ENCODE measurements around the gene ARFGAP2.
A peak's percentile ranks its signal among the peaks of the same experiment; 100 is the strongest.

ARFGAP2 gene

DNA sequence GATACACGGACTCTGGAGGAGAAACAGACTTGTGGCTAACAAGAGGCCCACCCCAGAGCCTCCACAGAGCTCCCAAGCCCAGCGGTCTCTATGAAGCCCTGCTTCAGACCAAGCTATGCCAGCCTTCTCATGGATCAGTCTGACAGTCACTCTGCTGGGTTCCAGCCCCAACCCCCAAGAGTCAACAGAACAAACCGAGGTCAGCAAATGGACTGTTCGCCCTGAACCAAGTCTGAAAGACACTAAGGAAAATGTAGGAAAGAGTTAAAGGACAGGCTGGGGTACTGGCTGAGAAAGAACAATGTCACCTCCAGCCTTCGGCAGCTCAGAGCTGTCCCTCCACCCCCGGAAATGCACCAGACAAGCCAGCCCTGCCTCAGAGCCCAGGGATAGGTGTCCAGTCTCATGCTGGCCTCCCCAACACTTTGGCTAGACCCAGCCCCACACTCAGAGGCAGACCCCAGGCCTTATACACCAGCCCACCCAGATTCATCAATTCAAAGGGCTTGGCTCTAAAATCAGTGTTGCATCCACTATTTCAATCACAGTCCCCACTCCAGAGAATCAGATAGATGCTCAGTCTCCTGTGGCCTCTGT lies 3.8 kb downstream of the ARFGAP2 start:
- TF ChIP-seq, protein P1, sequence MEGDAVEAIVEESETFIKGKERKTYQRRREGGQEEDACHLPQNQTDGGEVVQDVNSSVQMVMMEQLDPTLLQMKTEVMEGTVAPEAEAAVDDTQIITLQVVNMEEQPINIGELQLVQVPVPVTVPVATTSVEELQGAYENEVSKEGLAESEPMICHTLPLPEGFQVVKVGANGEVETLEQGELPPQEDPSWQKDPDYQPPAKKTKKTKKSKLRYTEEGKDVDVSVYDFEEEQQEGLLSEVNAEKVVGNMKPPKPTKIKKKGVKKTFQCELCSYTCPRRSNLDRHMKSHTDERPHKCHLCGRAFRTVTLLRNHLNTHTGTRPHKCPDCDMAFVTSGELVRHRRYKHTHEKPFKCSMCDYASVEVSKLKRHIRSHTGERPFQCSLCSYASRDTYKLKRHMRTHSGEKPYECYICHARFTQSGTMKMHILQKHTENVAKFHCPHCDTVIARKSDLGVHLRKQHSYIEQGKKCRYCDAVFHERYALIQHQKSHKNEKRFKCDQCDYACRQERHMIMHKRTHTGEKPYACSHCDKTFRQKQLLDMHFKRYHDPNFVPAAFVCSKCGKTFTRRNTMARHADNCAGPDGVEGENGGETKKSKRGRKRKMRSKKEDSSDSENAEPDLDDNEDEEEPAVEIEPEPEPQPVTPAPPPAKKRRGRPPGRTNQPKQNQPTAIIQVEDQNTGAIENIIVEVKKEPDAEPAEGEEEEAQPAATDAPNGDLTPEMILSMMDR (IDR thresholded peaks at IDR 0.05; ENCODE audit: borderline replicate concordance, extremely low read depth, low read length, poor library complexity, severe bottlenecking) = no peak
- no peak for TF ChIP-seq EZH2 (IDR thresholded peaks at IDR 0.05; ENCODE audit: borderline replicate concordance, low read depth, low read length, severe bottlenecking)
- no peak overlapping the region for H2AFZ ChIP-seq (ENCODE audit: low read depth, low read length)
- H3K4me3 ChIP-seq (ENCODE audit: low read depth in 1 of 2, low read length in 2 of 2) = no peak overlapping the region
- peaks cover 79% of the 10 kb centered on the region for H3K79me2 ChIP-seq (ENCODE audit: insufficient read depth, low read length)
- peaks cover 70% of the 10 kb centered on the region for H3K36me3 ChIP-seq (ENCODE audit: insufficient read depth, low read length)
- H3K9ac ChIP-seq (ENCODE audit: low read depth, low read length) = no peak overlapping the region
- peaks cover 45% of the 10 kb centered on the region for H4K20me1 ChIP-seq (ENCODE audit: insufficient read depth, low read length)
- H3K27me3 ChIP-seq (ENCODE audit: insufficient read depth, low read length, poor library complexity) = no peaks in the 10 kb centered on the region
- DNase-seq (no peak), ATAC-seq (ENCODE audit: insufficient read depth, low read depth) (no peak)
- H3K4me1 ChIP-seq (ENCODE audit: insufficient read depth, low read length) = peaks cover 45% of the 10 kb centered on the region
- no peak overlapping the region for H3K27ac ChIP-seq (ENCODE audit: low read length)
- no peaks in the 10 kb centered on the region for H3K9me3 ChIP-seq (ENCODE audit: insufficient read depth, low read length, severe bottlenecking)
- 0 out of 2 replicates have a peak overlapping the region, but pooled peaks have one; percentile 12 for H3K4me2 ChIP-seq (ENCODE audit: insufficient read depth, low read length)

DNA sequence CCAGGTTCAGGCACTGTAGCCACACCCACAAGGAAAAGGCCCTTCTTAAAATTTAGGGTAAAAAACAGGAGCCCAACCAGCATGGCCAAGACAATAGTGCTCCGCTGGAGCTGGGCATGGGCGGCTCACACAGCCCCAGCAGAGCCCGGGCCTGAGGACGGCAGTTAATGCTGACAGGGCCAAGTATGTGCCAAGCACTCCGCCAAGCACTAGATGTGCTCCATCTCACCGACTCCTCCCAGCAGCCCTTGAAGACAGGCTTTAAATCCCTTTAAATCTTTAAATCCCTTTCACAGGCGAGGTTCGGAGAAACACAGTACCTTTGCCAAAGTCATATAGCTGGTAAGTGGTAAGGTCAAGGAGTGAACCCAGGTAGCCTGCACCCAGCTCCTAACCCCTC lies 4.8 kb downstream of the ARFGAP2 start:
- no peak overlapping the region for H3K4me3 ChIP-seq (ENCODE audit: low read depth in 1 of 2, low read length in 2 of 2)

GRCh38 chr11:47171061-47171838 lies 5.4 kb downstream of the ARFGAP2 start:
- TF ChIP-seq, protein P1 (IDR thresholded peaks at IDR 0.05; ENCODE audit: borderline replicate concordance, extremely low read depth, low read length, poor library complexity, severe bottlenecking) = no peak
- no peak for TF ChIP-seq EZH2 (IDR thresholded peaks at IDR 0.05; ENCODE audit: borderline replicate concordance, low read depth, low read length, severe bottlenecking)
- Histone ChIP-seq H2AFZ (ENCODE audit: low read depth, low read length) (no peak overlapping the region), H3K9me3 (ENCODE audit: insufficient read depth, low read length, severe bottlenecking) (no peaks in the 10 kb centered on the region), H3K9ac (ENCODE audit: low read depth, low read length) (no peak overlapping the region), H3K79me2 (ENCODE audit: insufficient read depth, low read length) (peaks cover 75% of the 10 kb centered on the region), H3K4me1 (ENCODE audit: insufficient read depth, low read length) (peaks cover 36% of the 10 kb centered on the region), H3K4me2 (ENCODE audit: insufficient read depth, low read length) (no peak overlapping the region), H3K27ac (ENCODE audit: low read length) (no peak overlapping the region), H4K20me1 (ENCODE audit: insufficient read depth, low read length) (peaks cover 52% of the 10 kb centered on the region), H3K4me3 (ENCODE audit: low read depth in 1 of 2, low read length in 2 of 2) (no peak overlapping the region), H3K27me3 (ENCODE audit: insufficient read depth, low read length, poor library complexity) (no peaks in the 10 kb centered on the region), H3K36me3 (ENCODE audit: insufficient read depth, low read length) (peaks cover 85% of the 10 kb centered on the region)
- no peak for DNase-seq
- no peak for ATAC-seq (ENCODE audit: insufficient read depth, low read depth)

More for the DNA sequence above, 4.8 kb downstream of the ARFGAP2 start:
- DNase-seq (no peak), ATAC-seq (ENCODE audit: insufficient read depth, low read depth) (no peak)
- Histone ChIP-seq H3K9ac (ENCODE audit: low read depth, low read length) (no peak overlapping the region), H3K79me2 (ENCODE audit: insufficient read depth, low read length) (peaks cover 80% of the 10 kb centered on the region), H2AFZ (ENCODE audit: low read depth, low read length) (no peak overlapping the region), H4K20me1 (ENCODE audit: insufficient read depth, low read length) (peaks cover 49% of the 10 kb centered on the region), H3K27me3 (ENCODE audit: insufficient read depth, low read length, poor library complexity) (no peaks in the 10 kb centered on the region), H3K9me3 (ENCODE audit: insufficient read depth, low read length, severe bottlenecking) (no peaks in the 10 kb centered on the region), H3K36me3 (ENCODE audit: insufficient read depth, low read length) (peaks cover 80% of the 10 kb centered on the region), H3K4me2 (ENCODE audit: insufficient read depth, low read length) (no peak overlapping the region), H3K27ac (ENCODE audit: low read length) (no peak overlapping the region), H3K4me1 (ENCODE audit: insufficient read depth, low read length) (peaks cover 36% of the 10 kb centered on the region)
- no peak for TF ChIP-seq EZH2 (IDR thresholded peaks at IDR 0.05; ENCODE audit: borderline replicate concordance, low read depth, low read length, severe bottlenecking)
- TF ChIP-seq, protein P1 (IDR thresholded peaks at IDR 0.05; ENCODE audit: borderline replicate concordance, extremely low read depth, low read length, poor library complexity, severe bottlenecking) = no peak

Data from DND-41 (cell line).